Measurements from ENCODE around the gene CNNM4.

The CNNM4 gene

DNA sequence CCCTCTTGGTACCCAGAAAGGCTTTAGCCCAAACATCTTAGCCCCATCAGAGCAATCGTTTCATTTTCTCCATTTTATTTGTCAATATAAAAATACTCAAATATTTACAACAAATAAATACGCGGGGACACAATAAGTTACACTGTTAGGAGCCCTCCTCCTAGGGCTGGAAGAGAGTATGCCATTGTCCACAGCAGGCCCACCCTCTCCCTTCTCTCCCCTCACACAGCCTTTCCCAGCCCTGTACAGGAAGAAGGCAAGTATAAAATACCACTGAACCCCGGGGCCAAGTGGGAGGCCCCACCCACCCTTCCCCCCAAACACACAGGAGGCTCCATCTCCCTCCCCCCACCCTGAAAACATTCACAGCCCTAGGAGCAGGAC lies 99.0 kb downstream of the CNNM4 start:
- DNase-seq (ENCODE audit: low read depth), result no peak

DNA sequence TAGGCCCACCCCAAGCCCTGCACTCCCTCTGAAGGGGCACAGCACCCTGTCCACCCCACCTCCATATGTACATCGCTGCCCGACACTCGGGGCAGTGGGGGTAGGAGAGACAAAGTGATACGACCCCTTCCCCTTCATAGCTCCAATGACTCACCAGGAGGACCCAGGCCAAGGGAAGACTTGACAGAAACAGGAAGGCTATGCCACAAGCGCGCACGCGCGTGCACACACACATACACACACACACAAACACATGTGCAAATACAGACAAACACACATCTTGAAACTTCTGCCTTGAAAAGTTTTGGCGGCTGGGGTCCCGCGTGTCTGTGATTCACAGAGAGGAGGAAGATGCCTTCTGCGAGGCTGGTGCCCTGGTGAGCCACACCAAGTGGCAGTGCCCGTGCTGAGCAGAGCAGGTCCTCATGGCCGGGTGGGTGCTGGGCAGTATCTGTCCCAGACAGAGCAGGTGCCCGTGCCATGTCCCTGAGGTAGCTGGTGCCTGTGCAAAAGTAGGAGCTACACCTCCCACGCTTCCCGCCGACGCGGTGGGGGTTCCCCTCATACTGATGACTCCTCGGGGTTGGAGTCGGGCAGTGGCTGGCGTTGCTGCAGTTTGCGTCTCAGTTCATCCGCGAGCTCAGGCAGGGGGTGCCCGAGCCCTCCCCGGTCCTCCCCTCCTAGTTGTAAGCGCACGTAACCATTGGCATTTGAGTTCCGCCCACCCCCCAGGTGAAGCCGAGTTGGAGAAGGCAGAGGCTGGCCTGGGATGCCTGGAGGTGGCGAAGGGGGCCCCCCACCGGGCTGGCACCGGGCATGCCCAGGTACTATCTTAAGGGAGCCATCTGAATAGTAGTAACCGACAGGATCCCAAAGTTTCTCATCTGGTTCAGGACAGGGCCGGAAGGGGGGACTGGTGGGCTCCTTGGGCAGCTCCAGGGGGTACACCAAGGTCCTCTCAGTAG lies 99.6 kb downstream of the CNNM4 start:
- DNase-seq (ENCODE audit: low read depth), result no peak

DNA sequence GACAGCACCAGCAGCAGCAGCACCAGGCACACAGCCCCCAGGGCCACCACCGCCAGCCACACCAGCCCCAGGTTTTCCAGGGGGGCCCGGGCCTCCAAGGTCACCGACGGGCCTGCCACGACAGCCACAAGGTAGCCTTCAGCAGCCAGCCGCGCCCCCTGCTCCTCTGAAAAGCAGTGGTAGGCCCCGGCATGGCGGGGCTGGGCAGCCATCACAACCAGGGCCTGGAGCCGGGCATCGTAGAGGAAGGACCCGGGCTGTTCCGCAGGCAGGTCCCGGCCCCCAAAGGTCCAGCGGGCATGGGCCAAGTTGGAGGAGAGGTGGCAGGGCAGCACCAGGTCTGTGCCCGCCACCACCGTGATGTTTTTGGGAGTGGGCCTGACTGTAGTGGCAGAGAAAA lies 100.4 kb downstream of the CNNM4 start:
- no peak for DNase-seq (ENCODE audit: low read depth)

Data from CMK (cell line).